GM23338 (cell line): Measurements from ENCODE around the gene PPP2R1B.

Experiments
- EZH2 ChIP-seq: fragments of 200-600 bp; sonication (generic); IDR thresholded peaks from one replicate; pipeline ENCODE4 v1.8.0; 2017; ENCODE audit warnings: antibody characterized with exemption, mild to moderate bottlenecking, low read depth; ENCODE audit not compliant: unreplicated experiment
- EZH2phosphoT487 ChIP-seq: fragments of 200-600 bp; sonication (generic); IDR thresholded peaks from one replicate; pipeline ENCODE4 v1.8.1; 2018; ENCODE audit warnings: antibody characterized with exemption; ENCODE audit not compliant: unreplicated experiment
- JUNB ChIP-seq: IDR thresholded peaks from one replicate; pipeline ENCODE4 v1.6.1; 2016; ENCODE audit warnings: antibody characterized with exemption; ENCODE audit not compliant: unreplicated experiment
- POLR2AphosphoS5 ChIP-seq: IDR thresholded peaks from 2 replicates; pipeline ENCODE4 v1.6.1; 2016; ENCODE audit warnings: antibody characterized with exemption, low read depth
- STAT1 ChIP-seq: IDR thresholded peaks from one replicate; pipeline ENCODE4 v1.6.1; 2016; ENCODE audit warnings: antibody characterized with exemption; ENCODE audit not compliant: unreplicated experiment
- TF ChIP-seq, protein P1 (sequence below), 2 experiments: fragments of 200-600 bp in 1 of 2; sonication (generic) in 1 of 2; conservative IDR thresholded peaks; 2 replicates each; pipeline versions ENCODE4 v1.5.1 to v1.6.1; 2016 to 2017; ENCODE audit warnings: antibody characterized with exemption in 2 of 2, low read depth in 2 of 2, mild to moderate bottlenecking in 2 of 2, moderate library complexity in 1 of 2
- TF ChIP-seq, protein P2 (sequence below): IDR thresholded peaks from 2 replicates; pipeline ENCODE4 v1.6.1; 2016; ENCODE audit warnings: antibody characterized with exemption
- TF ChIP-seq, protein P3 (sequence below): IDR thresholded peaks from one replicate; pipeline ENCODE4 v1.6.1; 2018; ENCODE audit warnings: antibody characterized with exemption; ENCODE audit not compliant: unreplicated experiment

DNA sequence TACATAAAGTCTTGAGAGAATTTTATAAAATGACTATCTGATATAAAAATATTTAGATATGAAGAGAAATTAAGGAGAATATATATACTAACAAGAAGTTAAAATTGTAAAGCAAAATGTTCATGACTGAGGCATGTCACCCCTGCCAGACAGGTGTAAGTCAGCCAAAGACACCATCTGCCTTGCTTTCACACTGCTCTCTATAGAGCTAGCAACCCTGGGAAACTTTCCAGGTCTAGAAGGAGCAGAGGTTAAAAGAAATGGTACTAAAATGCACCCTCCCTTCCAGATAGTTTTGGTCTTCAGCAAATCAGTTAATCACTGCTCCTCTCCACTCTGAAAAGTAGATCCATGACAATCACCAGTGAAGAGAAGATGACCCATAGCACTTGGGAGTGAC is 16.5 kb downstream of the PPP2R1B start:
- TF ChIP-seq, protein P1, sequence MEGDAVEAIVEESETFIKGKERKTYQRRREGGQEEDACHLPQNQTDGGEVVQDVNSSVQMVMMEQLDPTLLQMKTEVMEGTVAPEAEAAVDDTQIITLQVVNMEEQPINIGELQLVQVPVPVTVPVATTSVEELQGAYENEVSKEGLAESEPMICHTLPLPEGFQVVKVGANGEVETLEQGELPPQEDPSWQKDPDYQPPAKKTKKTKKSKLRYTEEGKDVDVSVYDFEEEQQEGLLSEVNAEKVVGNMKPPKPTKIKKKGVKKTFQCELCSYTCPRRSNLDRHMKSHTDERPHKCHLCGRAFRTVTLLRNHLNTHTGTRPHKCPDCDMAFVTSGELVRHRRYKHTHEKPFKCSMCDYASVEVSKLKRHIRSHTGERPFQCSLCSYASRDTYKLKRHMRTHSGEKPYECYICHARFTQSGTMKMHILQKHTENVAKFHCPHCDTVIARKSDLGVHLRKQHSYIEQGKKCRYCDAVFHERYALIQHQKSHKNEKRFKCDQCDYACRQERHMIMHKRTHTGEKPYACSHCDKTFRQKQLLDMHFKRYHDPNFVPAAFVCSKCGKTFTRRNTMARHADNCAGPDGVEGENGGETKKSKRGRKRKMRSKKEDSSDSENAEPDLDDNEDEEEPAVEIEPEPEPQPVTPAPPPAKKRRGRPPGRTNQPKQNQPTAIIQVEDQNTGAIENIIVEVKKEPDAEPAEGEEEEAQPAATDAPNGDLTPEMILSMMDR (conservative IDR thresholded peaks at IDR 0.05; ENCODE audit: low read depth in 2 of 2), result no peak
- TF ChIP-seq, protein P2, sequence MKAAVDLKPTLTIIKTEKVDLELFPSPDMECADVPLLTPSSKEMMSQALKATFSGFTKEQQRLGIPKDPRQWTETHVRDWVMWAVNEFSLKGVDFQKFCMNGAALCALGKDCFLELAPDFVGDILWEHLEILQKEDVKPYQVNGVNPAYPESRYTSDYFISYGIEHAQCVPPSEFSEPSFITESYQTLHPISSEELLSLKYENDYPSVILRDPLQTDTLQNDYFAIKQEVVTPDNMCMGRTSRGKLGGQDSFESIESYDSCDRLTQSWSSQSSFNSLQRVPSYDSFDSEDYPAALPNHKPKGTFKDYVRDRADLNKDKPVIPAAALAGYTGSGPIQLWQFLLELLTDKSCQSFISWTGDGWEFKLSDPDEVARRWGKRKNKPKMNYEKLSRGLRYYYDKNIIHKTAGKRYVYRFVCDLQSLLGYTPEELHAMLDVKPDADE, result no peak
- no peak for TF ChIP-seq EZH2
- TF ChIP-seq, protein P3, sequence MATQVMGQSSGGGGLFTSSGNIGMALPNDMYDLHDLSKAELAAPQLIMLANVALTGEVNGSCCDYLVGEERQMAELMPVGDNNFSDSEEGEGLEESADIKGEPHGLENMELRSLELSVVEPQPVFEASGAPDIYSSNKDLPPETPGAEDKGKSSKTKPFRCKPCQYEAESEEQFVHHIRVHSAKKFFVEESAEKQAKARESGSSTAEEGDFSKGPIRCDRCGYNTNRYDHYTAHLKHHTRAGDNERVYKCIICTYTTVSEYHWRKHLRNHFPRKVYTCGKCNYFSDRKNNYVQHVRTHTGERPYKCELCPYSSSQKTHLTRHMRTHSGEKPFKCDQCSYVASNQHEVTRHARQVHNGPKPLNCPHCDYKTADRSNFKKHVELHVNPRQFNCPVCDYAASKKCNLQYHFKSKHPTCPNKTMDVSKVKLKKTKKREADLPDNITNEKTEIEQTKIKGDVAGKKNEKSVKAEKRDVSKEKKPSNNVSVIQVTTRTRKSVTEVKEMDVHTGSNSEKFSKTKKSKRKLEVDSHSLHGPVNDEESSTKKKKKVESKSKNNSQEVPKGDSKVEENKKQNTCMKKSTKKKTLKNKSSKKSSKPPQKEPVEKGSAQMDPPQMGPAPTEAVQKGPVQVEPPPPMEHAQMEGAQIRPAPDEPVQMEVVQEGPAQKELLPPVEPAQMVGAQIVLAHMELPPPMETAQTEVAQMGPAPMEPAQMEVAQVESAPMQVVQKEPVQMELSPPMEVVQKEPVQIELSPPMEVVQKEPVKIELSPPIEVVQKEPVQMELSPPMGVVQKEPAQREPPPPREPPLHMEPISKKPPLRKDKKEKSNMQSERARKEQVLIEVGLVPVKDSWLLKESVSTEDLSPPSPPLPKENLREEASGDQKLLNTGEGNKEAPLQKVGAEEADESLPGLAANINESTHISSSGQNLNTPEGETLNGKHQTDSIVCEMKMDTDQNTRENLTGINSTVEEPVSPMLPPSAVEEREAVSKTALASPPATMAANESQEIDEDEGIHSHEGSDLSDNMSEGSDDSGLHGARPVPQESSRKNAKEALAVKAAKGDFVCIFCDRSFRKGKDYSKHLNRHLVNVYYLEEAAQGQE, result no peak
- TF ChIP-seq EZH2phosphoT487, result no peak
- TF ChIP-seq STAT1, result no peak
- no peak for TF ChIP-seq POLR2AphosphoS5
- no peak for TF ChIP-seq JUNB
